Erythroblast (primary cell): ENCODE measurements around the gene FAM228B.

Experiments
- GATA1 ChIP-seq: IDR thresholded peaks from 2 replicates; pipeline ENCODE4 v1.6.1; 2011; ENCODE audit warnings: low read depth, mild to moderate bottlenecking, control low read depth, low read length, moderate library complexity
- POLR2A ChIP-seq: IDR thresholded peaks from 2 replicates; pipeline ENCODE4 v1.6.1; 2011; ENCODE audit warnings: mild to moderate bottlenecking, low read length

DNA sequence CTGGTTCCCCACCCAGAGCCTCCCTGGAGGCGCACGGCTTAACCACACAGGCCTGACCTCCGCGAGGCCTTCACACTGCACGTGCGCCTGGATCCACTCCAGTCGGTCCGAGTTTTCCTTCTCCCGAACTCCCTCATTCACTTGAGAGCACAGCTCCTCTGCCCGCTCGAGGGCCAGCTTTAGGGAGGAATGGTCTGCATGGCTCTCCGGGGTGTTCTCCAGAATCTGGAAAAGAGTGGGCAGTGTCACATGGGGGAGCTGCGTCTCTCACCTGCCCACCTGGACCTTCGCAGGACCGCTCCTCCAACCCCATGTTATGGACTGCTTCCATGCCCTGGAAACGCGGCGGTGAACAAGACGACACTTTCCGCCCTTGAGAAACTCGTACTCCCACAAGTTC, 87.5 kb downstream of the FAM228B start:
- TF ChIP-seq POLR2A (no peak), GATA1 (no peak)
